HG03558 (cell line): ENCODE results near the gene PHETA1.
"Not testable (repeated sequence)": the region's sequence is repeated elsewhere in the genome, so short reads cannot be mapped to it uniquely, and the experiment has no call there.

Experiments
- ATAC-seq: cut with Tn5 transposase; IDR thresholded peaks from one replicate; pipeline ENCODE4 v1.9.1; 2021; ENCODE audit warnings: moderate number of reproducible peaks; ENCODE audit not compliant: unreplicated experiment; ENCODE audit errors: extremely low read depth

The PHETA1 gene

GRCh38 chr12:111405859-111406473, 37.1 kb upstream of the PHETA1 start, which contains the start of gene SH2B3:
Gene SH2B3, plus strand, starts transcription at chr12:111405923. Its CDS starts 12,223 bp downstream, at chr12:111418146.
- ATAC-seq, result no peak

- ATAC-seq, result peak; percentile 36
Observed at GRCh38 chr12:111405149-111405858, 36.4 kb upstream of the PHETA1 start.

GRCh38 chr12:111404362-111405148, 35.7 kb upstream of the PHETA1 start:
- no peak for ATAC-seq

GRCh38 chr12:111402490-111402824, 33.6 kb upstream of the PHETA1 start:
- not testable (repeated sequence) for ATAC-seq

- no peak for ATAC-seq
Observed at GRCh38 chr12:111401167-111401605, 32.3 kb upstream of the PHETA1 start.

GRCh38 chr12:111399741-111400404, 31.0 kb upstream of the PHETA1 start:
- ATAC-seq, result not testable (repeated sequence)

- ATAC-seq, result no peak
Observed at GRCh38 chr12:111398530-111398929, 29.6 kb upstream of the PHETA1 start.

GRCh38 chr12:111396726-111397445, 28.0 kb upstream of the PHETA1 start:
- no peak for ATAC-seq

GRCh38 chr12:111396271-111396670, 27.4 kb upstream of the PHETA1 start:
- ATAC-seq, result not testable (repeated sequence)

GRCh38 chr12:111395336-111396187, 26.7 kb upstream of the PHETA1 start:
- no peak for ATAC-seq

GRCh38 chr12:111394480-111394879, 25.6 kb upstream of the PHETA1 start:
- ATAC-seq, result no peak

- ATAC-seq, result no peak
Observed at GRCh38 chr12:111393700-111394300, 24.9 kb upstream of the PHETA1 start.

- no peak for ATAC-seq
Observed at GRCh38 chr12:111390910-111391309, 22.0 kb upstream of the PHETA1 start.

GRCh38 chr12:111389635-111390034, 20.7 kb upstream of the PHETA1 start:
- ATAC-seq, result no peak

- no peak for ATAC-seq
Observed at GRCh38 chr12:111387747-111388323, 18.9 kb upstream of the PHETA1 start.

GRCh38 chr12:111386885-111387284, 18.0 kb upstream of the PHETA1 start:
- ATAC-seq, result no peak

- ATAC-seq, result no peak
Observed at GRCh38 chr12:111384596-111384995, 15.7 kb upstream of the PHETA1 start.

GRCh38 chr12:111379942-111380554, 11.2 kb upstream of the PHETA1 start:
- no peak for ATAC-seq
